ENCODE measurements around the gene CHN1.

- TF ChIP-seq, protein P1, sequence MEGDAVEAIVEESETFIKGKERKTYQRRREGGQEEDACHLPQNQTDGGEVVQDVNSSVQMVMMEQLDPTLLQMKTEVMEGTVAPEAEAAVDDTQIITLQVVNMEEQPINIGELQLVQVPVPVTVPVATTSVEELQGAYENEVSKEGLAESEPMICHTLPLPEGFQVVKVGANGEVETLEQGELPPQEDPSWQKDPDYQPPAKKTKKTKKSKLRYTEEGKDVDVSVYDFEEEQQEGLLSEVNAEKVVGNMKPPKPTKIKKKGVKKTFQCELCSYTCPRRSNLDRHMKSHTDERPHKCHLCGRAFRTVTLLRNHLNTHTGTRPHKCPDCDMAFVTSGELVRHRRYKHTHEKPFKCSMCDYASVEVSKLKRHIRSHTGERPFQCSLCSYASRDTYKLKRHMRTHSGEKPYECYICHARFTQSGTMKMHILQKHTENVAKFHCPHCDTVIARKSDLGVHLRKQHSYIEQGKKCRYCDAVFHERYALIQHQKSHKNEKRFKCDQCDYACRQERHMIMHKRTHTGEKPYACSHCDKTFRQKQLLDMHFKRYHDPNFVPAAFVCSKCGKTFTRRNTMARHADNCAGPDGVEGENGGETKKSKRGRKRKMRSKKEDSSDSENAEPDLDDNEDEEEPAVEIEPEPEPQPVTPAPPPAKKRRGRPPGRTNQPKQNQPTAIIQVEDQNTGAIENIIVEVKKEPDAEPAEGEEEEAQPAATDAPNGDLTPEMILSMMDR (IDR thresholded peaks at IDR 0.05) = no peak
- TF ChIP-seq POLR2A (IDR thresholded peaks at IDR 0.05) = no peak
Observed at GRCh38 chr2:174882416-174882815, 122.8 kb downstream of the CHN1 start.
